ENCODE measurements around the gene CHCHD10.

DNA sequence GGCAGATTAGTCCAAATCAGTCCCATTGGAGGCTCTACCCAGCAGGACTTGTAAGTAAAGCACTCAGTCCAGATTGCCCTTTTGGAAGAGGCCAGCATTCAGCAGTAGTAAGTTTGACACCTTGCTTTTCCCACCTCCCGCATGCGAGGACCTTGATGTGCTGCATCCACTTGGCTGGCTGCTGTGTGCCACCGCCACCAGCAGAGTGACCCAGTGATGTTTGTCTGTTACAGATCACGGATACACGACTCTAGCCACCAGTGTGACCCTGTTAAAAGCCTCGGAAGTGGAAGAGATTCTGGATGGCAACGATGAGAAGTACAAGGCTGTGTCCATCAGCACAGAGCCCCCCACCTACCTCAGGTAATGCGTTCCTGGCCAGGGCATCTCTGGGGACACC, 25.6 kb upstream of the CHCHD10 start:
- no peak for TF ChIP-seq CTCF (IDR thresholded peaks at IDR 0.05; ENCODE audit: low read depth, low read length, poor library complexity, severe bottlenecking)
- no peak for TF ChIP-seq EZH2phosphoT487 (IDR thresholded peaks at IDR 0.05; ENCODE audit: borderline replicate concordance, low read length)

All from DOHH2 (cell line).